Adipose tissue (tissue), 3 donors: Measurements from ENCODE around the gene KLHL22. TPM values are rescaled to one million over a fixed set of nuclear protein-coding genes. Genes with fewer than 3 reads are reported as not detected.
"Not testable (repeated sequence)": the region's sequence is repeated elsewhere in the genome, so short reads cannot be mapped to it uniquely, and the experiment has no call there.

Experiments used
- H3K27ac ChIP-seq: one replicate; pipeline ENCODE4 v1.5.1; 2013; ENCODE audit warnings: low read depth, low read length
- WGBS, 3 donors: extraction: QIAGEN DNeasy Blood & Tissue Kit; methylation state at CpG; one replicate each; pipeline ENCODE4 v1.1.7; 2013; 5-methylcytosine and 5-hydroxymethylcytosine counted together
- polyA plus RNA-seq, 3 donors: library from polyadenylated mRNA; stranded (reverse); fragments of 200-250 nt; gene quantifications; one replicate each; pipeline ENCODE4 v1.2.3, GENCODE V29; 2013
- donor health status: healthy with polysubstance abuse.
- donor health status: Bipolar disorder and iron deficiency.
- donor health status: healthy.

KLHL22 gene
- polyA plus RNA-seq, 3 donors = 10.2 to 17.6 (median 15.0) TPM

GRCh38 chr22:20508815-20509271, 13.2 kb upstream of the KLHL22 start:
- 27 to 48% (median 40%) methylated on average over 10 of the region's 10 CpGs for whole genome bisulfite sequencing, 3 donors
- peak overlapping the region; percentile 7 for H3K27ac ChIP-seq

- WGBS, 3 donors = 2 to 3% (median 2%) methylated on average over 21 of the region's 21 CpGs
- H3K27ac ChIP-seq = peak overlapping the region; percentile 60
These were observed 12.6 kb upstream of the KLHL22 start for GRCh38 chr22:20508067-20508755.

- WGBS, 3 donors = 0 to 1% (median 1%) methylated on average over 57 to 58 of the region's 58 CpGs
These were observed 11.9 kb upstream of the KLHL22 start, which contains the start of gene MED15 for GRCh38 chr22:20507253-20508066. MED15 (plus strand) TSS chr22:20507610; CDS start chr22:20507679, 69 bp downstream.

GRCh38 chr22:20506543-20507252, 11.1 kb upstream of the KLHL22 start:
- no peak overlapping the region for H3K27ac ChIP-seq

More at GRCh38 chr22:20507253-20508066, 11.9 kb upstream of the KLHL22 start, which contains the start of gene MED15:
- peak within 1 kb of the TSS; percentile 60 for H3K27ac ChIP-seq

GRCh38 chr22:20504293-20504922, 8.8 kb upstream of the KLHL22 start:
- 85 to 92% (median 91%) methylated on average over 5 of the region's 5 CpGs for WGBS, 3 donors
- H3K27ac ChIP-seq = not testable (repeated sequence)

More at GRCh38 chr22:20506543-20507252, 11.1 kb upstream of the KLHL22 start:
- WGBS, 3 donors = 71 to 73% (median 73%) methylated on average over 13 of the region's 13 CpGs

- H3K27ac ChIP-seq = no peak overlapping the region
- WGBS, 3 donors = 91 to 96% (median 92%) methylated on average over 2 of the region's 2 CpGs
These were observed 8.2 kb upstream of the KLHL22 start for GRCh38 chr22:20503816-20504215.

- 90 to 96% (median 94%) methylated on average over 7 of the region's 7 CpGs for WGBS, 3 donors
- no peak overlapping the region for H3K27ac ChIP-seq
These were observed 4.2 kb upstream of the KLHL22 start for GRCh38 chr22:20499769-20500168.

GRCh38 chr22:20498913-20499312, 3.3 kb upstream of the KLHL22 start:
- 61 to 65% (median 63%) methylated on average over 3 of the region's 3 CpGs for WGBS, 3 donors
- no peak overlapping the region for H3K27ac ChIP-seq

- H3K27ac ChIP-seq = no peak overlapping the region
- WGBS, 3 donors = 89 to 96% (median 95%) methylated on average over 3 of the region's 3 CpGs
These were observed 1.8 kb upstream of the KLHL22 start for GRCh38 chr22:20497426-20497825.

GRCh38 chr22:20495861-20496681, 476 bp upstream of the KLHL22 start:
- peak overlapping the region; percentile 51 for H3K27ac ChIP-seq
- 0 to 1% (median 1%) methylated on average over 43 to 54 of the region's 54 CpGs for WGBS, 3 donors

- 90 to 98% (median 96%) methylated on average over 2 of the region's 2 CpGs for WGBS, 3 donors
- no peak overlapping the region for H3K27ac ChIP-seq
These were observed 4.2 kb downstream of the KLHL22 start for GRCh38 chr22:20491346-20491745.

GRCh38 chr22:20490941-20491307, 4.7 kb downstream of the KLHL22 start:
- 96 to 98% (median 97%) methylated on average over 1 of the region's 1 CpG for WGBS, 3 donors

GRCh38 chr22:20490183-20490940, 5.2 kb downstream of the KLHL22 start:
- WGBS, 3 donors = 92 to 94% (median 92%) methylated on average over 6 of the region's 6 CpGs
- H3K27ac ChIP-seq = no peak overlapping the region

More at GRCh38 chr22:20490941-20491307, 4.7 kb downstream of the KLHL22 start:
- H3K27ac ChIP-seq = no peak overlapping the region

- 84 to 88% (median 87%) methylated on average over 11 of the region's 11 CpGs for WGBS, 3 donors
- no peak overlapping the region for H3K27ac ChIP-seq
These were observed 6.6 kb downstream of the KLHL22 start for GRCh38 chr22:20488946-20489345.

- H3K27ac ChIP-seq = no peak overlapping the region
- 94 to 100% (median 100%) methylated on average over 2 of the region's 2 CpGs for WGBS, 3 donors
These were observed 7.9 kb downstream of the KLHL22 start for GRCh38 chr22:20487715-20488114.

GRCh38 chr22:20486229-20486628, 9.4 kb downstream of the KLHL22 start:
- WGBS, 3 donors = 93 to 97% (median 93%) methylated on average over 2 of the region's 2 CpGs
- H3K27ac ChIP-seq = no peak overlapping the region
